ENCODE data around the gene AFAP1.

GRCh38 chr4:7708981-7709380 lies 230.7 kb downstream of the AFAP1 start:
- TF ChIP-seq SP1 (IDR thresholded peaks at IDR 0.05) (no peak), SUZ12 (IDR thresholded peaks at IDR 0.05) (no peak), ZNF384 (IDR thresholded peaks at IDR 0.05) (no peak), FOXA1 (IDR thresholded peaks at IDR 0.05) (no peak), ELF4 (IDR thresholded peaks at IDR 0.05) (no peak), FOXK2 (IDR thresholded peaks at IDR 0.05) (no peak), BHLHE40 (IDR thresholded peaks at IDR 0.05; ENCODE audit: borderline replicate concordance) (no peak), PKNOX1 (IDR thresholded peaks at IDR 0.05) (no peak), NFRKB (IDR thresholded peaks at IDR 0.05) (no peak), FOXM1 (IDR thresholded peaks at IDR 0.05; ENCODE audit: borderline replicate concordance) (no peak), CTBP1 (IDR thresholded peaks at IDR 0.05; ENCODE audit: borderline replicate concordance) (no peak), HDGF (IDR thresholded peaks at IDR 0.05; ENCODE audit: borderline replicate concordance) (no peak)
